Occipital lobe (tissue), 2 donors: Measurements from ENCODE around the gene XXYLT1. TPM values are rescaled to one million over a fixed set of nuclear protein-coding genes. Genes with fewer than 3 reads are reported as not detected.
"Not testable (repeated sequence)": the region's sequence is repeated elsewhere in the genome, so short reads cannot be mapped to it uniquely, and the experiment has no call there.

Experiments used
- DNase-seq: peaks from one replicate; lab custom pipeline; 2025; lab: John Stamatoyannopoulos, UW
- total RNA-seq: library from RNA; depleted of rRNA; stranded (reverse); fragments of >200 nt; gene quantifications from one replicate; pipeline ENCODE4 v1.2.3, GENCODE V29; 2014

XXYLT1 gene
- total RNA-seq, 1 donor from 2014 or later: 24.2 TPM

DNA sequence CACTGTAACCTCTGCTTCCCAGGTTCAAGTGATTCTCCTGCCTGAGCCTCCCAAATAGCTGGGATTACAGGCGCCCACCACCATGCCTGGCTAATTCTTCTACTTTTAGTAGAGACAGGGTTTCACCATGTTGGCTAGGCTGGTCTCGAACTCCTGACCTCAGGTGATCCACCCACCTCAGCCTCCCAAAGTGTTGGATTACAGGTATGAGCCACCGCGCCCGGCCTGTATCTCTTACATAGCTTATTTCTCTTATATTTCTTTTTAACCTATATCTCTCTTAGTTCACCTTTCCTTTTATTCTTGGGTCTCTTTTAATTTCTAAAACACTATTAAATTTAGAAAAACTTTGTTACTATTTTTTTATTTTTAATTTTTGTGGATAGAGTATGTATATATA, 42.1 kb downstream of the XXYLT1 start:
- not testable (repeated sequence) for DNase-seq

DNA sequence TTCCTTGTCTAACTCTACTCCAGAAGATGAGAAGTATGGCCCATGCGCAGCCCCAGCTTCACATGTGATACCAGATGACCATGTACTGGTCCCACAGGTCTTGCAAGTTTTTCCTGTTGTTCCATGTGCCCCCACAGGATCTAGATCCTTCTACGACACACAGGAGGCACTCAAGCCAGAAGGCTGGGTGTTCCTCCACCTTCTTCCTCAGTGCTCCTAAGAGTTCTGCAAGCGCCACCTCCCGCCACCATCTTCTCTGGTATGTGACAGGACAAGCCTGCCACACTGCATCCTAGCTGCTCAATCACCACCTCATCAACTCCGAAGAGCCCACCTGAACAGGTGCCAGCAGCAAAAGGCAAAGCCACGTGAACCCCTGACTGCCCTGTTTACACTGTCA, 43.1 kb downstream of the XXYLT1 start:
- DNase-seq: no peak

GRCh38 chr3:195226900-195227447, 44.0 kb downstream of the XXYLT1 start:
- DNase-seq: no peak

DNA sequence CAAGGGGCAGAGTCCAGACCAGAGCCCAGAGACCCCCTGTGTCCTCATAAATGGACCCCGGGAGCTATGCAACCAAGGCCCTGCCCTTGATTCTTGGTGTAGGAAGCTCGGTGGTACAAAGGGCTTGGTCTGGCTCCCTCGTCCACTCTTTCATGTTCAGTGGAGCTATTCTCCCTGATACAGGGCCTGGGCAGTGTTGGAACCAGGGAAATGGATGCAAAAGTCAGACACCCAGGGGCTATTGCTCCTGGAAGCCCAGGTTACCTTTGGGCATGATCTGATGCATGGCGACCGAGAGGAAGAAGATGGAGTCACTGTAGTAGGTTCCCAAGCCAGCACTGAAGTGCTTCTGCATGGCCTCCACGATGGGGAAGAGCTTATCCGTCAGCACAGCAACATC, 44.5 kb downstream of the XXYLT1 start:
- no peak for DNase-seq

DNA sequence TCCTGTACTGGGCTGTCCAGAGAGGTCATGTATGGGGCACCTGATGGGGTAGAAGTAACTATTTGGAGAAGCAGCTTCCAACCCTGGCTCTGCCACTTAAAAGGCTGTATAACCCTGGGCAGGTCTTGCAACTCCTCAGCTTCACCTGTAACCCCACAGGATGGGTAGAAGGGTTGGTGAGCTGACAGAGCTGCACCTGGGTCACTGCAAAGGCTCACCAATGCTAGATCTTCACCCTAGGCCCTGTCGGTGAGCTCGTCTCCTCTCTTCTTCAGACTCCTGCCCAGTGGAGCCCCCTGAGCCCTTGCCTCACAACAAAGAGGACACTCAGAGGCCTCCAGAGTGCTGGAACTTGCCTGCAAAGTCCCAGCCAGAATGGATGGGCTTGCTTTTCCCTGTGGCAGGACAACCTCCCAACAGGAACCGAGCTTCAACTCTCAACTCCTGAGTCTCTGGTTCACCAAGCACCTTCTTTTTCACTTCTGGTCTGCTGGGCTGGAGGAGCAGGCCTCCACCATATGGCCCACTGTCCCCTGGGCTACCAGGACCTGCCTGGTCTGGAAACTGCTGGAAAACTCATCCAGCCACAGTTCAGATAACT, 45.9 kb downstream of the XXYLT1 start:
- DNase-seq: no peak

DNA sequence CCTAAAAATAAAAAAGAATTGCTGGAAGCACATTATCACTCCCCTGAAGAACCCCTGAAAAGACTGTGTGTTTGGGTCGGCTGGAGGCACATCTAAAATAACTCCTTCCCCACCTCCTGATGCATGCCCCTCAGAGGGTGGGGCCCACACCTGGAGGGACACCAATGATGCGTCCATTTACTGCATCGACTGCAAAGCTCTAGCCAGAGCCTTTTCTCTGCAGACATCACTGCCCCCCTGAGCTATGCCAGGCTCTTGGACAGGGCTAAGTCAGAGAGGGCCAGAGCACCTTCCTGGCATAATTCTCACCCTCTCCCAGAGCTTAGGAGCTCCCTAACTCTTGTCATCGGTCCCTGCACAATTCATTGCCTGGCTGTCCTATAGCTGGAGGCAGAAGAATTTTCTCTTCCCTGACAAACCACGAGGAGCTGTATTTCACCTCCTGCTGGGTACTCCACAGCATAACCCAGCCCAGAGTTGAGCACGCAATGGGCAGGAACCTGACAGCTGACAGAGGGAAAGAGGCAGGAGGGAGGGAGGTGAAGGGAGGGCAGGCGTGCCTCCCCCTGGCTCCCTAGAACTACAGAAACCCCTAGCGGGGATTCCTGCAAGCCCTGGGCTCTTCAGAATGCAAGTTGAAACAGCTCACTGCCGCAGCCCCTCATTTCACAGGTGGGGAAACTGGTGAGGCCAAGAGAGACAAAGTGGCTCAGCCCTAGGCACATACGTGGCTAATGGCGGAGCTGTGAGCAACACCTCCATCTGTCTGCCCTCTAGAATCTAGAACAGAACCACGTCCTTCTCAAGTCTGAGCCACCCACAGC, 46.6 kb downstream of the XXYLT1 start:
- no peak for DNase-seq

- no peak for DNase-seq
Measured at GRCh38 chr3:195221876-195222617, 48.9 kb downstream of the XXYLT1 start.

- no peak for DNase-seq
Measured at GRCh38 chr3:195221015-195221853, 49.7 kb downstream of the XXYLT1 start.

DNA sequence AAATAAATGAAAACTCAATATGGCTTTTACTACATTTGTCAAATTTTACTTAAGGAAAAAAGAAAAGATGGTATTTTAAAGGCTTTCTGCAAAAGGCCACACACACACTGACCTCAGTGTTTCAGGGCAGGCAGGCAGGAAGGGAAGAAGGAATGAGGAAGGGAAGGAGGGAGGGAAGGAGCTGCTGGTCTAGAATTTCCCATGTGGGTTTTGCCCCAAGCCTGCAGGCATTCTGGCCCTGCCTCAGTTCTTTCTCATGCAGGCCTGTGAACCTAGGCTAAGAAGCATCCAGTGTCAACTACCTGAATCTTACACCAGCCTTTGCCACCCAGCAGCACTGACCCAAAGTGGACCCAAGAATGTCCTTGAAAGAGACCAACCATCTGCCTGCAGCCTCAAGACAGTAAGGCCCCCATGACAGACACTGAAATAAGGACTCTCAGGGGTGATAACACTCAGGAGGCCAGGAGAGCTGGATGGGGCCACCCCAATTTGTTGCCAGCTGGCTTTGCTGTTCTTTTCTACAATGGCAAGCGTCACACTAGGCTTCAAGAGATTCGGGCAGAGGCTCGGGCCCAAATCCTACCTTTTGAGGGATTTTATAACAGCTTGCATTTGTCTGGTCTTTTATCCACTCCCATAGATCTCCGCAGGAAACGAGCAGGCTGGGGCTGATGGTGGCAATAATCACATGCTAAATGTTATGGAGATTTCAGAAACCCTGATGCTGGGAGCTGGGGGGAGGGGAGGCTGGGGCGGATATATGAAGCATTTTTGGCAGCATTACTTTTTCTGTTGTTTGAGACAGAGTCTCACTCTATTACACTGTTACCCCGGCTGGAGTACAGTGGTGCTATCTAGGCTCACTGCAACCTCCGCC, 51.4 kb downstream of the XXYLT1 start:
- no peak for DNase-seq

DNA sequence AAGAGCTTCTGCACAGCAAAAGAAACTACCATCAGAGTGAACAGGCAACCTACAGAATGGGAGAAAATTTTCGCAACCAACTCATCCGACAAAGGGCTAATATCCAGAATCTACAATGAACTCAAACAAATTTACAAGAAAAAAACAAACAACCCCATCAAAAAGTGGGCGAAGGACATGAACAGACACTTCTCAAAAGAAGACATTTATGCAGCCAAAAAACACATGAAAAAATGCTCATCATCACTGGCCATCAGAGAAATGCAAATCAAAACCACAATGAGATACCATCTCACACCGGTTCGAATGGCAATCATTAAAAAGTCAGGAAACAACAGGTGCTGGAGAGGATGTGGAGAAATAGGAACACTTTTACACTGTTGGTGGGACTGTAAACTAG, 52.6 kb downstream of the XXYLT1 start:
- DNase-seq: not testable (repeated sequence)

- not testable (repeated sequence) for DNase-seq
Measured at GRCh38 chr3:195215576-195215975, 55.4 kb downstream of the XXYLT1 start.

GRCh38 chr3:195214381-195214780, 56.6 kb downstream of the XXYLT1 start:
- DNase-seq: no peak

- no peak for DNase-seq
Measured at GRCh38 chr3:195213639-195214315, 57.2 kb downstream of the XXYLT1 start.

DNA sequence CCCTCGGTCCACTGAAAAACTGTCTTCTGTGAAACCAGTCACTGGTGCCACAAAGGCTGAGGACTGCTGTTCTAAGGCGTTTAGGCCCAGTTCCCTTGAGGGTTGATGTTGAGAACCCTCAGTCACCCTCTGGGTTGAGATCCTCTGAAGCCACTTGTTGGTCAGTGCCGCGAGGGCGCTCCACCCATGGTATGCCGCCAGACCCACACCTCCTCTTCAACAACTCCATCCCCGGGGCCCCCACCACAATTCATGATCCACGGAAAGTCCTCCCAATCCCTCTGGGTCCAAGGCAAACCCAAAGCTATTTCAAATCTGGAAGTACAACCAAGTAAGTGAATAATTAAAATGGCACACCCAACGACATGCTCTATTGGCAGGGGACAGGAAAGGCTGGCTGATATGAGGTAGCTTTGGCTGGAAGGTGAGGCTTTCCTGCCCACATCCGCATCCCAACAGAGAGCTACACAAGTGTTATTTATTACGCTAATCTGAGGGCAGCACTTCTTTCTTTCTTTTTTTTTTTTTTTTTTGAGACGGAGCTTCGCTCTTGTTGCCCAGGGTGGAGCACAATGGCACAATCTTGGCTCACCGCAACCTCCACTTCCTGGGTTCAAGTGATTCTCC, 58.1 kb downstream of the XXYLT1 start:
- no peak for DNase-seq

DNA sequence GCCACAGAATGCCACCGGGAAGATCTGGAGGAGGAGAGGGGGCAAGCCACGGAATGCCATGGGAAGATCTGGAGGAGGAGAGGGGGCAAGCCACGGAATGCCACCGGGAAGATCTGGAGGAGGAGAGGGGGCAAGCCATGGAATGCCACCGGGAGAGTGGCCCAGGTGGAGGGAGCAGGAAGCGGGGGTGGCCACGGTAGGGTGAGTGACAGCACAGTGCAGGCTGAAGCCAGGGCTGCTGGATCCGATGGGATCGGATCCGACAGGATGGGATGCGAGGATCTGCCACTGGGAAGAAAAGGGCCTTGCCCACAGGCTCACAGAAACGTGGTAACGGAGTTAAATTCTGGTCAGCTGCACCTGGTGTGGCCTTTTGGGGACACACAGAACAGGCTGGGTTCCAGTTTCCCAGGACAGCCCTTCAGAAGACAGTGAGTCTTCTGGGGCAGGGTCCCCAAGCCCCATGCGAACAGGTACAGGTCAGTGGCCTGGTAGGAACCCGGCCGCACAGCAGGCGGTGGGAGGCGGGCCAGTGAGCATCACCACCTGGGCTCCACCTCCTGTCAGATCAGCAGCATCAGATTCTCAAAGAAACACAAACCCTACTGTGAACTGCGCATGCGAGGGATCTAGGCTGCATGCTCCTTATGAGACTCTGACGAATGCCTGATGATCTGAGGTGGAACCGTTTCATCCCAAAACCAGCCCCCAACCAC, 58.8 kb downstream of the XXYLT1 start:
- no peak for DNase-seq

GRCh38 chr3:195210266-195210973, 60.5 kb downstream of the XXYLT1 start:
- DNase-seq: no peak

GRCh38 chr3:195209847-195210265, 61.1 kb downstream of the XXYLT1 start:
- DNase-seq: no peak
